ENCODE data around the gene EVX2.

The EVX2 gene

DNA sequence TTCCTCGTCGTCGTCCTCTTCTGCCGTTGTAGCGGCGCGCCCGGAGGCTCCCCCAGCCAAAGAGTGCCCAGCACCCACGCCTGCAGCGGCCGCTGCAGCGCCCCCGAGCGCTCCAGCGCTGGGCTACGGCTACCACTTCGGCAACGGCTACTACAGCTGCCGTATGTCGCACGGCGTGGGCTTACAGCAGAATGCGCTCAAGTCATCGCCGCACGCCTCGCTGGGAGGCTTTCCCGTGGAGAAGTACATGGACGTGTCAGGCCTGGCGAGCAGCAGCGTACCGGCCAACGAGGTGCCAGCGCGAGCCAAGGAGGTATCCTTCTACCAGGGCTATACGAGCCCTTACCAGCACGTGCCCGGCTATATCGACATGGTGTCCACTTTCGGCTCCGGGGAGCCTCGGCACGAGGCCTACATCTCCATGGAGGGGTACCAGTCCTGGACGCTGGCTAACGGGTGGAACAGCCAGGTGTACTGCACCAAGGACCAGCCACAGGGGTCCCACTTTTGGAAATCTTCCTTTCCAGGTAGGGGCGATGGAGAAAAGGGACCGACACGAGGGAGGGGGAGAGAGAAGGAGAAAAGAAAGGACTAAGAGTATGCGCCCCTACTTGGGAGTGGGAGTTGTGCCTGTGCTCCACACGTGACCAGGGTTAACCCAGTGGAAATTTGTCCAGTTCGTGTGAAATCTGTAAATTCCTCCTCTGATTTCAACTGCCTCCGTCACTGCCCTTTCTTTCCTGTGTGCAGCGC lies 9.6 kb upstream of the EVX2 start:
- no peak overlapping the region for H3K4me3 ChIP-seq (ENCODE audit: low read depth, low read length)
- no peak for DNase-seq (ENCODE audit: low read depth)
- TF ChIP-seq, protein P1, sequence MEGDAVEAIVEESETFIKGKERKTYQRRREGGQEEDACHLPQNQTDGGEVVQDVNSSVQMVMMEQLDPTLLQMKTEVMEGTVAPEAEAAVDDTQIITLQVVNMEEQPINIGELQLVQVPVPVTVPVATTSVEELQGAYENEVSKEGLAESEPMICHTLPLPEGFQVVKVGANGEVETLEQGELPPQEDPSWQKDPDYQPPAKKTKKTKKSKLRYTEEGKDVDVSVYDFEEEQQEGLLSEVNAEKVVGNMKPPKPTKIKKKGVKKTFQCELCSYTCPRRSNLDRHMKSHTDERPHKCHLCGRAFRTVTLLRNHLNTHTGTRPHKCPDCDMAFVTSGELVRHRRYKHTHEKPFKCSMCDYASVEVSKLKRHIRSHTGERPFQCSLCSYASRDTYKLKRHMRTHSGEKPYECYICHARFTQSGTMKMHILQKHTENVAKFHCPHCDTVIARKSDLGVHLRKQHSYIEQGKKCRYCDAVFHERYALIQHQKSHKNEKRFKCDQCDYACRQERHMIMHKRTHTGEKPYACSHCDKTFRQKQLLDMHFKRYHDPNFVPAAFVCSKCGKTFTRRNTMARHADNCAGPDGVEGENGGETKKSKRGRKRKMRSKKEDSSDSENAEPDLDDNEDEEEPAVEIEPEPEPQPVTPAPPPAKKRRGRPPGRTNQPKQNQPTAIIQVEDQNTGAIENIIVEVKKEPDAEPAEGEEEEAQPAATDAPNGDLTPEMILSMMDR (IDR thresholded peaks at IDR 0.05; ENCODE audit: low read depth, low read length, missing control alignments) = no peak

- TF ChIP-seq, protein P1 (IDR thresholded peaks at IDR 0.05; ENCODE audit: low read depth, low read length, missing control alignments) = no peak
- no peak for DNase-seq (ENCODE audit: low read depth)
- H3K4me3 ChIP-seq (ENCODE audit: low read depth, low read length) = no peak within 1 kb of the TSS
Measured at GRCh38 chr2:176092270-176093144, 8.7 kb upstream of the EVX2 start, which contains the start of gene HOXD13. HOXD13 (plus strand) TSS chr2:176092721; CDS start chr2:176092891, 170 bp downstream.

DNA sequence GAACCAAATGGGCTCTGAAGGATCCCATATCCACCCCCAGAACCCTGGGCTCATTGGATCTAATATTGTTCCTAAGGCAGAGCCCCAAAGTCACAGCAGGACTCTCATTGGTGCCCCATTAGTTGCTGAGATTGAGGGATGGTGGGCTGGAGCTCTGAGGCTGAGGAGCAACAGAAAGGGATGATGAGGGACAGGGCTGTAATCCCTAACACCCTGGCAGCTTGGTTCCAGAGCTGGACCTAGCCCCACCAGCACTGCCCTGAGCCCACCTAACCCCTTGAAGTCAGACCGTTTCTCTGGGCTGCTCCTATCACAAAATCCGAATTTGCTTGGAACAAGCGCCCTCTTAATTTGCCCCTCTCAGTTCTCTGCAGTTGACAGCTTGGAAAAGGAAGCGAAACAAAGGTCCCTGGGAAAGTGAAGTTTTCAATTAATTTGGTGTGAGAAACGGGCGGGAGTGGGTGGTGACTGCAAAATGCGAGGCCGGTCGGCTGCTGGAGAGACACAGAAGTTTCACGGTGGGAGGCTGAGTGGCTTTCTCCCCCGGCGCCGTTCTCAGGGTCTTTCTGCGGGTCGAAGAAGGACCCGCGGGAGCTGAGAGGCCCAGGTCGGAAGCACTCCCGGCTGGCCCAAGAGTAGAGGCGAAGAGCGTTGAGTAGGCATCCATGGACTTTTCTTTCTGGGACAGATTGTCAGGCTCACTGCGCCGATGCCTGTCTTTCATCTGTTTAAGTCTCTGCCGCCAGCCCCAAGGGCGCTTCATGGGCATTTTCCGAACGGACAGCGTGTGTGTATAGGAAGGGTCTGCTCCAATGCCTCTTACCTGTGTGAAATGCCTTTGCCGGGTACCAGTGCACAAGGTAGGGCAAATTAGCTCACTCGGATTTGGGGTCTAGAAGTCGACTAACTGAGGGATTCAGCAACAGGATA lies 7.8 kb upstream of the EVX2 start:
- no peak for DNase-seq (ENCODE audit: low read depth)
- TF ChIP-seq, protein P1 (IDR thresholded peaks at IDR 0.05; ENCODE audit: low read depth, low read length, missing control alignments) = no peak
- H3K4me3 ChIP-seq (ENCODE audit: low read depth, low read length) = no peak overlapping the region

- no peak overlapping the region for H3K4me3 ChIP-seq (ENCODE audit: low read depth, low read length)
- no peak for DNase-seq (ENCODE audit: low read depth)
- TF ChIP-seq, protein P1 (IDR thresholded peaks at IDR 0.05; ENCODE audit: low read depth, low read length, missing control alignments) = no peak
Measured at GRCh38 chr2:176090862-176091261, 7.1 kb upstream of the EVX2 start.

DNA sequence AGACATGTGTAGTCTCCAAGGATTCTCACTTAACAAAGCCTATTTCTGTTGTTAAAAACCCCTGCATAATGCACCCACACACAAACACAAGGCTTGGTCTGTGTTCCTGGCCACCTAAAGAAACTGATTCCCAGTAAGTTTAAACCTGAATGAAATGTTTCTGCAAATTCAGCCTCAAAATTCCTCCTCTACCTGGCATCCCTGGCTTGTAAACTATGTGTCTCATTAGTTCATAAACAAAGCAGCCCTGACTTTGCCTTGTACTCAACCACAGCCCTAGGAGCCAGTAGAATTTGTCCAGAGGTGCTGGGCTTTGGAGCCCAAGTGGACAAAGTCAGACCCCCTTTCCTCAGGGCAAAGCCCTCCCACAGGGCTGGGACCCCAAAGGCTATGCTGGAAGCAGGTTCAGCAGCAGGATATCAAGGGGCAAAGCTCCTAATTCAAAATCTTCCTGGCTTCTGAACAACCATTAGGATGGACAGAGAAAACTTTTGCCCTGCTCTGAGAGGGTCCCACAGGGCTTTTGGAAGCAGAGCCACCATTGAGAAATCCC lies 6.2 kb upstream of the EVX2 start:
- no peak for DNase-seq (ENCODE audit: low read depth)
- TF ChIP-seq, protein P1 (IDR thresholded peaks at IDR 0.05; ENCODE audit: low read depth, low read length, missing control alignments) = no peak
- no peak overlapping the region for H3K4me3 ChIP-seq (ENCODE audit: low read depth, low read length)

Data from GM12864 (cell line).